Measurements from ENCODE around the gene ARHGAP24. TPM values are rescaled to one million over a fixed set of nuclear protein-coding genes. Genes with fewer than 3 reads are reported as not detected.

ARHGAP24 gene
- total and polyA plus RNA-seq, 4 donors = 1.8 to 15.2 (median 3.3) TPM

DNA sequence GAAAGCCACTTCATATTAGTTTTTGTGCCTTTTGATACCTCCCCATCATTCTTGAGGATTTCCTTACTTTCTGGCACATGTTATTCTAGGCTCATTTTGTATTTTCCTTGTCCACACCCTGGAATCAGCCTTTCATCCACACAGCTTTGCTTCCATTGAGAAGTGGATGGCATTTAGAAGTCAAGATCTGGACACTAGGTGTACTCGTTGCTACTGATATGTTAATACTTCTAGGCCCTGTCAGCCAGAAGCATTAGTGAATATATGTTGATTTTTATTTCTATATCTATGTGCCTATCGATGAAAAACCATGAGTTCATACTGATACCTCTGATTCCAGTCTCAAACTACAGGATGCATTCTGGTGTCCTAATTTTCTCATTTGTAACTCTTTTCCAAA is 73.2 kb downstream of the ARHGAP24 start:
- 86% methylated on average over 2 of the region's 2 CpGs for WGBS
- Histone ChIP-seq H3K9me3 (ENCODE audit: control insufficient read depth in 4 of 4, low read length in 3 of 4) (no peaks in the 10 kb centered on the region), H3K4me3 (ENCODE audit: low read depth in 1 of 3, low read length in 3 of 3) (no peak overlapping the region), H3K4me1 (ENCODE audit: control insufficient read depth in 4 of 4, insufficient read depth in 4 of 4, low read length in 3 of 4) (no peaks in the 10 kb centered on the region), H3K27ac (ENCODE audit: low read depth in 1 of 2, low read length in 2 of 2) (no peak overlapping the region), H3K36me3 (ENCODE audit: control insufficient read depth in 4 of 4, insufficient read depth in 3 of 4, low read depth in 1 of 4, low read length in 3 of 4) (no peaks in the 10 kb centered on the region), H3K9ac (ENCODE audit: low read depth in 1 of 2, low read length in 2 of 2) (no peak overlapping the region), H3K27me3 (ENCODE audit: control insufficient read depth in 4 of 4, insufficient read depth in 4 of 4, low read length in 3 of 4) (no peaks in the 10 kb centered on the region)
- DNase-seq (ENCODE audit: low spot score) = no peak
- TF ChIP-seq, protein P1, sequence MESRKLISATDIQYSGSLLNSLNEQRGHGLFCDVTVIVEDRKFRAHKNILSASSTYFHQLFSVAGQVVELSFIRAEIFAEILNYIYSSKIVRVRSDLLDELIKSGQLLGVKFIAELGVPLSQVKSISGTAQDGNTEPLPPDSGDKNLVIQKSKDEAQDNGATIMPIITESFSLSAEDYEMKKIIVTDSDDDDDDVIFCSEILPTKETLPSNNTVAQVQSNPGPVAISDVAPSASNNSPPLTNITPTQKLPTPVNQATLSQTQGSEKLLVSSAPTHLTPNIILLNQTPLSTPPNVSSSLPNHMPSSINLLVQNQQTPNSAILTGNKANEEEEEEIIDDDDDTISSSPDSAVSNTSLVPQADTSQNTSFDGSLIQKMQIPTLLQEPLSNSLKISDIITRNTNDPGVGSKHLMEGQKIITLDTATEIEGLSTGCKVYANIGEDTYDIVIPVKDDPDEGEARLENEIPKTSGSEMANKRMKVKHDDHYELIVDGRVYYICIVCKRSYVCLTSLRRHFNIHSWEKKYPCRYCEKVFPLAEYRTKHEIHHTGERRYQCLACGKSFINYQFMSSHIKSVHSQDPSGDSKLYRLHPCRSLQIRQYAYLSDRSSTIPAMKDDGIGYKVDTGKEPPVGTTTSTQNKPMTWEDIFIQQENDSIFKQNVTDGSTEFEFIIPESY (IDR thresholded peaks at IDR 0.05) = no peak
- TF ChIP-seq GABPA (IDR thresholded peaks at IDR 0.05 in 1 of 2, conservative IDR thresholded peaks at IDR 0.05 in 1 of 2) = no peak
- no peak for TF ChIP-seq RXRA (IDR thresholded peaks at IDR 0.05)
- TF ChIP-seq SP1 (IDR thresholded peaks at IDR 0.05) = no peak
- TF ChIP-seq HNF4A (conservative IDR thresholded peaks at IDR 0.05) = no peak
- TF ChIP-seq YY1 (IDR thresholded peaks at IDR 0.05) = no peak
- no peak for TF ChIP-seq HNF4G (IDR thresholded peaks at IDR 0.05)
- TF ChIP-seq, protein P2, sequence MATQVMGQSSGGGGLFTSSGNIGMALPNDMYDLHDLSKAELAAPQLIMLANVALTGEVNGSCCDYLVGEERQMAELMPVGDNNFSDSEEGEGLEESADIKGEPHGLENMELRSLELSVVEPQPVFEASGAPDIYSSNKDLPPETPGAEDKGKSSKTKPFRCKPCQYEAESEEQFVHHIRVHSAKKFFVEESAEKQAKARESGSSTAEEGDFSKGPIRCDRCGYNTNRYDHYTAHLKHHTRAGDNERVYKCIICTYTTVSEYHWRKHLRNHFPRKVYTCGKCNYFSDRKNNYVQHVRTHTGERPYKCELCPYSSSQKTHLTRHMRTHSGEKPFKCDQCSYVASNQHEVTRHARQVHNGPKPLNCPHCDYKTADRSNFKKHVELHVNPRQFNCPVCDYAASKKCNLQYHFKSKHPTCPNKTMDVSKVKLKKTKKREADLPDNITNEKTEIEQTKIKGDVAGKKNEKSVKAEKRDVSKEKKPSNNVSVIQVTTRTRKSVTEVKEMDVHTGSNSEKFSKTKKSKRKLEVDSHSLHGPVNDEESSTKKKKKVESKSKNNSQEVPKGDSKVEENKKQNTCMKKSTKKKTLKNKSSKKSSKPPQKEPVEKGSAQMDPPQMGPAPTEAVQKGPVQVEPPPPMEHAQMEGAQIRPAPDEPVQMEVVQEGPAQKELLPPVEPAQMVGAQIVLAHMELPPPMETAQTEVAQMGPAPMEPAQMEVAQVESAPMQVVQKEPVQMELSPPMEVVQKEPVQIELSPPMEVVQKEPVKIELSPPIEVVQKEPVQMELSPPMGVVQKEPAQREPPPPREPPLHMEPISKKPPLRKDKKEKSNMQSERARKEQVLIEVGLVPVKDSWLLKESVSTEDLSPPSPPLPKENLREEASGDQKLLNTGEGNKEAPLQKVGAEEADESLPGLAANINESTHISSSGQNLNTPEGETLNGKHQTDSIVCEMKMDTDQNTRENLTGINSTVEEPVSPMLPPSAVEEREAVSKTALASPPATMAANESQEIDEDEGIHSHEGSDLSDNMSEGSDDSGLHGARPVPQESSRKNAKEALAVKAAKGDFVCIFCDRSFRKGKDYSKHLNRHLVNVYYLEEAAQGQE (IDR thresholded peaks at IDR 0.05) = no peak
- no peak for TF ChIP-seq TAF1 (conservative IDR thresholded peaks at IDR 0.05)

DNA sequence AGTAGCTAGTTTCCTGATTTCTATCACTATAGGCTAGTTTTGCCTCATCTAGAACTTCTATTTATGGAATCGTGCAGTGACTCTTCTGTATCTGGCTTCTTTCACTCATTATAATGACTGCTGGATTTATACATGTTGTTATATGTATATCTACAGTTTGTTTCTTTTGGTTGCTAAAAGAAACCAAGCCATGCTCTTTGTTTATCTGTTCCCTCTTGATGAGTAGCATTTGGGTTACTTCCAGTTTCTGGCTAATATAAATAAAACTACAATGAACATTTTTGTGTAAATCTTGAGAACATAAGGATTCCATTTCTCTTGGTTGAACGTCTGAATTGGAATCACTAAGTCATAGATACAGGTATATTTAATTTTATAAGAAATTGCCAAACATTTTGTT is 73.9 kb downstream of the ARHGAP24 start:
- no peaks in the 10 kb centered on the region for H3K4me1 ChIP-seq (ENCODE audit: control insufficient read depth in 4 of 4, insufficient read depth in 4 of 4, low read length in 3 of 4)
- no peak overlapping the region for H3K9ac ChIP-seq (ENCODE audit: low read depth in 1 of 2, low read length in 2 of 2)
- no peak overlapping the region for H3K27ac ChIP-seq (ENCODE audit: low read depth in 1 of 2, low read length in 2 of 2)
- H3K36me3 ChIP-seq (ENCODE audit: control insufficient read depth in 4 of 4, insufficient read depth in 3 of 4, low read depth in 1 of 4, low read length in 3 of 4) = no peaks in the 10 kb centered on the region
- H3K9me3 ChIP-seq (ENCODE audit: control insufficient read depth in 4 of 4, low read length in 3 of 4) = peaks cover 0 to 4% (median 0%) of the 10 kb centered on the region in 4 donors
- 81% methylated on average over 2 of the region's 2 CpGs for WGBS
- no peaks in the 10 kb centered on the region for H3K27me3 ChIP-seq (ENCODE audit: control insufficient read depth in 4 of 4, insufficient read depth in 4 of 4, low read length in 3 of 4)
- no peak overlapping the region for H3K4me3 ChIP-seq (ENCODE audit: low read depth in 1 of 3, low read length in 3 of 3)
- DNase-seq (ENCODE audit: low spot score) = no peak
- no peak for TF ChIP-seq RXRA (IDR thresholded peaks at IDR 0.05)
- TF ChIP-seq, protein P3, sequence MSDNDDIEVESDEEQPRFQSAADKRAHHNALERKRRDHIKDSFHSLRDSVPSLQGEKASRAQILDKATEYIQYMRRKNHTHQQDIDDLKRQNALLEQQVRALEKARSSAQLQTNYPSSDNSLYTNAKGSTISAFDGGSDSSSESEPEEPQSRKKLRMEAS (IDR thresholded peaks at IDR 0.05) = no peak
- TF ChIP-seq FOXA2 (IDR thresholded peaks at IDR 0.05) = no peak
- no peak for TF ChIP-seq FOXA1 (IDR thresholded peaks at IDR 0.05)
- TF ChIP-seq HNF4A (conservative IDR thresholded peaks at IDR 0.05) = no peak
- no peak for TF ChIP-seq JUND (IDR thresholded peaks at IDR 0.05)
- TF ChIP-seq, protein P1 (IDR thresholded peaks at IDR 0.05) = no peak
- TF ChIP-seq, protein P2 (IDR thresholded peaks at IDR 0.05) = no peak
- TF ChIP-seq YY1 (IDR thresholded peaks at IDR 0.05) = no peak
- TF ChIP-seq SP1 (IDR thresholded peaks at IDR 0.05) = no peak
- TF ChIP-seq EGR1 (IDR thresholded peaks at IDR 0.05; ENCODE audit: low read depth in 2 of 2) = no peak
- no peak for TF ChIP-seq GABPA (IDR thresholded peaks at IDR 0.05 in 1 of 2, conservative IDR thresholded peaks at IDR 0.05 in 1 of 2)
- TF ChIP-seq, protein P4, sequence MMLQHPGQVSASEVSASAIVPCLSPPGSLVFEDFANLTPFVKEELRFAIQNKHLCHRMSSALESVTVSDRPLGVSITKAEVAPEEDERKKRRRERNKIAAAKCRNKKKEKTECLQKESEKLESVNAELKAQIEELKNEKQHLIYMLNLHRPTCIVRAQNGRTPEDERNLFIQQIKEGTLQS (IDR thresholded peaks at IDR 0.05) = no peak
- TF ChIP-seq HNF4G (IDR thresholded peaks at IDR 0.05) = no peak

All from liver (tissue), 9 donors.